Jurkat, Clone E6-1 (cell line): Measurements from ENCODE around the gene GDF11. TPM values are rescaled to one million over a fixed set of nuclear protein-coding genes. Genes with fewer than 3 reads are reported as not detected.
A peak's percentile ranks its signal among the peaks of the same experiment; 100 is the strongest.

ENCODE experiments used
- DNase-seq: peaks from one replicate; pipeline ENCODE4 v3.0.0-alpha.2; 2011; ENCODE audit warnings: low read depth, low spot score
- H3K4me3 ChIP-seq: 2 replicates; pipeline ENCODE4 v1.5.1; 2011; ENCODE audit warnings: mild to moderate bottlenecking, low read length, control low read depth, moderate library complexity
- polyA plus RNA-seq: library from polyadenylated mRNA; unstranded; fragments of >200 nt; gene quantifications from one replicate; pipeline ENCODE4 v1.2.1, GENCODE V29; 2012; ENCODE audit warnings: missing spikeins; ENCODE audit not compliant: insufficient read length, insufficient read depth

GDF11 gene
- 9.4 TPM for polyA plus RNA-seq

DNA sequence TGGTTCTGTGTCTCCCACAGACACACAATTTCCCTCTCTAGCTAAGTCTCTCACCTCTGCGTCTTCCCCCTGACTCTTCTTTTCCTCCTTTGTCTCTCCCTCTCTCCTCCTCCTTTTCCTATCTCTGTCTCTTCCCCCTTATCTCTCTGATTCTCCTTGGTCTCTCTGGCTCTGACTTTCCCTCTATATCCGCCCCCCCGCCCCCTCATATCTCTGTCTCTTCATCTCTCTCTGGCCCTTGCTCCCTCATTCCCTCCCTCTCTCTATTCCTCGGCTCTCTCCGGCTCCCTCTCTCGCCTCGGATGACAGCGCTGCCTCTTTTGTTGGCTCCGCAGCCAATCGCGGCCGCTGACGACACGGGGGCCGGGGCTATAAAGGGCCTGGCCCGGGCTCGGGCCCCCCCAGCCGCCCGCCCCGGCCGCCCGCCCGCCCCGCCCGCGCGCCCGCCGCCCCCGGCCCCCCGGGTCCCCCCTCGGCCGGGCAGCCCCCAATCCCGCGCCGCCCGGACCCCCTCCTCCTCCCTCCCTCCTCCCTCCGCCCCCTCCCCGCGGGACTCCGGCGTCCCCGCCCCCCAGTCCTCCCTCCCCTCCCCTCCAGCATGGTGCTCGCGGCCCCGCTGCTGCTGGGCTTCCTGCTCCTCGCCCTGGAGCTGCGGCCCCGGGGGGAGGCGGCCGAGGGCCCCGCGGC, at the start of gene GDF11:
Gene GDF11, plus strand, starts transcription at position 404 of the 687 bp plus-strand sequence. Its CDS starts 195 bp downstream, at position 599.
- peak within 1 kb of the TSS; percentile 77 for H3K4me3 ChIP-seq
- DNase-seq = no peak

DNA sequence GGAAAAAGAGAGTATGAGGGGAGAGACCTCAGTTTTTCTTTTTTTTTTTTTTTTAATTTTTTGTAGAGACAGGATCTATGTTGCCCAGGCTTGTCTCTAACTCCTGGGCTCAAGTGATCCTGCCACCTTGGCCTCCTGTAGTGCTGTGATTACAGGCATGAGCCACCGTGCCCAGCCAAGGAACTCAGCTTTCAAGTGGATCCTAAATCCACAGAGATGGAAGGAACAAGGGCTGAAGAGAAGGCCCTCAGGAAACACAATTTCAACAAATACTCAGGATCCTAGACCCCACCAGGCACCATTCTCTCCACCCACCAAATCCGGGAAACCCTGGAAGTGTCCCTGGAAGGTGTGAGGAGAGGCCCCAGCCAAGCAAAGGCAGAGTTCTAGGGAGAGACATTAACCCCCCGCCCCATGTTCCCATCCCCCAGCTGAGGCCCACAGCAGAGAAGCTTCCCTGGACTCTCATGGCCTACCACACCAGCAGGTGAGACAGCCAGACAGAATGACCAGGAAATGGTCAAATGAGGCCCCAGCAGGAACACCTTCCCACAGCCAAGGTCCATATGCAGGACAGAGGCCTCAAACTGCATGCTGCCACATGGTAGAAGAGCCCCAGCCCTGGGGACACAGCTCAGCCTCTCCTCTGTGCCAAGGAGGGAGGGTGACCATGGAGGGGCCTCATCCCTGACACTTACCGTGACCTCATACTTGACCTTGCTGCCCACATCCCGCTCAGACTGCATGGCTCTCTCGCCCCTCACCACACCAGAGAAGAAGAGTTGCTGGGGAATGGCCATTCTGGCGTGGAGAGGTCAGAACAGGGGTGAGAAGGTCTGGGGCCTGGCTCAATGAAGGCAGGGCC, 49.4 kb upstream of the GDF11 start:
- no peak overlapping the region for H3K4me3 ChIP-seq
- no peak for DNase-seq

DNA sequence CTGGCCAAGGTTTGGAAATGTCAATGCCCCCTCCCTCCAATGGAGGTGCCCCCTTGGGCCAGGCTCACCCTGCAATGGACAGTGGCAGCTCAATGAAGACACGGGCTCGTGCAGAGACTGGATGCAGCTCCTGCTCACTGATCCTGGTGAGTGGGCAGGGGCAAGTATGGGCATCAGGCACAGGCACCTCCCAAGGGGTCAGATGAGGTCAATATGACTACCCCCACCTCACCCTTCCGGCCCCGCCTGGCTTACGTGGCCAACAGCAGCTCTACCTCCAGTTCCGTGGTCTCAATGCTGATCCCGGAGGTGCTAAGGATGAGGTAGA, 48.8 kb upstream of the GDF11 start:
- H3K4me3 ChIP-seq = no peak overlapping the region
- no peak for DNase-seq

DNA sequence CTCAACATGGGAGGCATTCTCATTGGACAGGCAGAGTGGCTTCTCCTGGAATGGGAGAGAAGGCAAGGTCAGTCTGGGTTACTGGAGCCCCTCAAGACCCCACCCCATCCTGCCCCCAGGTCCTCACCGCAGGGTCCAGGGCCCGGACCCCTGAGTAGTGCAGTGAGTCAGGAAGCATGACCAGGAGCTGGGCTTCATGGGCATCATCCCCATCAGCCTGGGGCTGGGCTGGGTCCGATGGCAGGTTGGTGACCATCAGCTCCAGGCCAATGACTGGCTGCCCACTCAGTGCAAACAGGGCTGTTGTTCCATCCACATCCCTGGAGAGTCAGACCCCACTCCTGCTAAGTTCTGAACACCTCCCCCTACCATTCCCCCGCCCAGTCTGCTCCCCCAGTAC, 48.3 kb upstream of the GDF11 start:
- no peak for DNase-seq
- H3K4me3 ChIP-seq = no peak overlapping the region

DNA sequence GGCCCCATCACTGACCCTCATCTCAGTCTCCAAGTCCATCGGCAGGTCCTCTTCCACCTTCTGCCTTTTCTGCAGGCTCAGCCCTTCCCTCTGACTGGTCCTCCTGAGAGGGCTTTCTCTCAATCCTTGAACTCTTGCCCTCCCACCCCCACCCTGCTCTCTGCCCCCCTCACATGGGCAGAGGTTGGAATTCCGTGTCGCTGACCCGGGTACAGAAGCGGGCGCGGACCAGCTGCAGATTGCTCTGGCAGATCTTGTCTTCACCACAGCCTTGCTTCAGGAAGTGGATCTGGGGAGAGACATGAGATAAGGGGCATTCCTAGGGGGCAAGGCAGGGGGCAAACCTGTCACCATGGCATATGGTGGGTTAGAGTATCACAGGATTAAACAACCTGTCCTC, 47.6 kb upstream of the GDF11 start:
- no peak for DNase-seq
- no peak overlapping the region for H3K4me3 ChIP-seq

DNA sequence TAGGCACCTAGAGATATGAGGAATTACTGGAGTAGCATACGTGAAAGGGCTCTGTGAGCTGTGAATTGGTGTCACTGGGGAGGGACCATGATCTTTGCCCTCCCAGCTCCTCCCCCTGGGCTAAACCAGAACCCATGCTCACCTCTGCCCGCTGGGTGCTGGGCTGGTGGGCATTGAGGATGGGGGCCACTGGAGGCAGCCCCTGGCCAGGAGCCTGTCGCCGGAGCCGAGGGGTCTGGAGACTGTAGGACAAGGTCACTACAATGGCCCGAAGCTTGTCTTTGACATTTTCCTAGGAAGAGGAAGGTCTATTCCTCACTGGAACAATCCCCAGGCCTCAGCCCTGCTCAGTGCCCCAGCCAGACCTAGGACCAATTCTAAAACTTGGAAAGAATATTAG, 46.8 kb upstream of the GDF11 start:
- no peak for DNase-seq
- H3K4me3 ChIP-seq = no peak overlapping the region

DNA sequence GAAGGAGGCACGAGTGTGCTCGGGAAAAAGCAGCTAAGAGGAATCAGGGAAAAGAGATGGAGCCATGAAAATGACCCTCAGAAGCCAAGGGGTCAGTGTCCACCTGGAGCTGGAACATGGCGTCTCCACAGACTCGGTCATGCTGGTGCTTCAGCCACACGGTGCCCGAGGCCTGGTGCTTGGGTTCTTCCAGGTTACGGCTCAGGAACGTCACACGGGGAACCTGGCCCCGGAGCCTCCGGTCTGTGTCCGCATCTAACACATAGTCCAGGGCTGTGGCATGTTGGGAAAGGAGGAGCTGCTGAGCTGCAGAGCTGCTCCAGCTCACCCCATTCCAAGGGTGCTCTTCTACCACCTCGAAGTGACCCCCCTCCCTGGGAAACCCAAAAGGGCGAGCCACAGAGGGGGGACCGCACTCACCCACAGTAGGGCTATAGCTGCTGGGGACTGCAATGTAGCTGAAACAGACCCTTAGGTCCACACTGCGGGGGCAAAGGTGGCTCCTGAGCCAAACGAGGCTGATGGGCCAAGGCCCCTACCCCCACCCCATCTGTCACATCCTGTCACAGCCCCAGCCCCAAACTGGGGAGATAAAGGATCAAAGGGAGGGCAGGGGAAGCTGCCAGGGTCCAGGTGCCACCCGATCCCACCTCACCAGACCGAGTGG, 46.0 kb upstream of the GDF11 start:
- H3K4me3 ChIP-seq = no peak overlapping the region
- no peak for DNase-seq

DNA sequence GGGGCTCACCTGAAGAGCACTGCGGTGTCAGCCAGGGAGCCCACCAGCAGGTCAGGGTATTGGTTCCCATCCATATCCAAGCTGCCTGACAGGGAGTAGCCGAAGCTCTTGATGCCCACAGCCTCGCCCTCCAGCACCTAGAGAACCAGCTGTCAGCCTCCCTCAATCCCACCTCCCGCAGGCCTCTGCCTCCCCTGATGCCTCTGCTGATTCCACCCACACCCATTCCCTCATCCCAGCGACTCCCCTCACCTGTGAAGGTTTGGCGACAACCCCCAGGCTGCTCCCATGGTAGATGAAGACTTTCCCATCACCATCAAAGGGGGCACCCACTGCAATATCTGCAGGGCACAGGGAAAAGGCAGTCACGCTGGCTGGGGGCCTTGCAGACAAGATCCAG, 45.2 kb upstream of the GDF11 start:
- DNase-seq = no peak
- no peak overlapping the region for H3K4me3 ChIP-seq

DNA sequence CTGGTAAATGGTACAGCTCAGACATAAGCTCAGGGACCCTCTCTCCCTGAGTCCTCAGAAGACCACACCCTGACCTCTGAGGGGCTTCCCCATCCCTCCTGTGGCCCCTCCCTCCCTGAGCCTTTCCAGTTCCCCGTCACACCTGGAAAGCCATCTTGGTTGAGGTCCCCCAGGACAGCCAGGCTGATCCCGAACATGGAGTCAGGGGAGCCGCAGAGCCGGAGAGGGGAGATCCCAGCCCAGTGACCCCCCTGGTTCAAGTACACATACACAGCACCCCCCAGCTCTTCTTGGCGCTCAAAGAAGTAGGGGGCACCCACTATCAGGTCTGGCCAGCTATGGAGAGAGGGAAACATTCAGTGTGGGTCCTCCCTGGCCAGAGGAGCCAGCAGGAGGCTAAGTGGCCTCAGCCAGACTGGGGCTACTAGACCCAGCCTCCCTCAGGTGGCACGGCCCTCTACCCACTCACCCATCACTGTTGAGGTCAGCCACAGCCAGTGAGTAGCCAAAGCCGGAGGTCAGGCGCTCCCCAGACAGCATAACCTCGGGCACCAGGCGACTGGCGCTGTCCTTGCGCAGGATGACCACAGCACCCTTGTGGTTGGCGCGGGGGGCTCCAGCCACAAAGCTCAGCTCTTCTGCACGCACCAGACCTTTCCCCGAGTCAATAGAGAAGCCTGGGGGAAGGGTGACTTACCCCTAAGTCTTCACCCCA, 44.5 kb upstream of the GDF11 start:
- no peak overlapping the region for H3K4me3 ChIP-seq
- no peak for DNase-seq

DNA sequence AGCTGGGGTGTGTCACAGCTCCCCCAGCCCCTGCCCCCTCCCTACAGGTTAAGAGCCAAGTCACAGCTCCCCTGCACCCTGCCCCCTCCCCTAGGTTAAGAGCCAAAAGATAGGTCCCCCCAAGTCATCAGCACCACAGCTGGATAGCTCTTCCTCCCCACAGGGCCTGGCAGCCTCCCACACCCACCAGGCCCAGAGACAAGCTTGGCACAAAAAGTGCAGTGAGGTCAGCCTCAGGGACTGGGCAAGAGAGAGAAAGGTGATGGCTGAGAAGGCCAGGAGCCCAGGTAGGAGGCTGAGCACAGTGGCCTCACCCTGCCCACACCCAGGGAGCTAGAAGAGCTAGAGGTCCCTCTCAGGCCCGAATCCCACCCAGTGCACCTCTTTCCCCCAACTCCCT, 44.0 kb upstream of the GDF11 start:
- H3K4me3 ChIP-seq = no peak overlapping the region
- DNase-seq = no peak

DNA sequence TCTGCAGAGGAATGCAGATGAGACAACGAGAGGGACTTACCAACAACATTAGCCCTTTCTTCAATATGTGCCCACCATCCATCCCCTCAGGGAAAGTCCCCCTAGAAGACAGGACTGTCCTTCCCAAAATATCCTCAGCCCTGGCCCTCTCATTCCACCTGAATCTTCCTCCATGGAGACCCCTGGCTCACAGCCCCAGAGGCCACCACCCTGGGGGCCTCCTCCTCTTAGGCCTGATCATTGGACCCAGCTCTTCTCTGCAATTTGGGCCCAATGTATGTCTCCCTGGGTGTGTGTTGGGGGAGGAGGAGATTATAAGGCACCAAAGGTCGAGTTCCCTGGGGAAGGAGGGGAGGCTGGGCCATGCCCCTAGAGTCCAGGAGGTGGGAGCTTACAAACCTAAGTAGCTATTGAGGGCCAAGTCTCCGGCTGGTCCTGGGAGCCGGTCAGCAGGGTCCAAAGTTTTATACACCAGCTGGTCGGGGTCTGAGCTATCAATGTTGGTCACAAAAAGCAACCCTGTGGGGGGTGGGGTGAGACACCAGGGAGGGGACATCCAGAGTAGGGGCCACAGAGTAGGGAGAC, 43.4 kb upstream of the GDF11 start:
- H3K4me3 ChIP-seq = no peak overlapping the region
- no peak for DNase-seq

DNA sequence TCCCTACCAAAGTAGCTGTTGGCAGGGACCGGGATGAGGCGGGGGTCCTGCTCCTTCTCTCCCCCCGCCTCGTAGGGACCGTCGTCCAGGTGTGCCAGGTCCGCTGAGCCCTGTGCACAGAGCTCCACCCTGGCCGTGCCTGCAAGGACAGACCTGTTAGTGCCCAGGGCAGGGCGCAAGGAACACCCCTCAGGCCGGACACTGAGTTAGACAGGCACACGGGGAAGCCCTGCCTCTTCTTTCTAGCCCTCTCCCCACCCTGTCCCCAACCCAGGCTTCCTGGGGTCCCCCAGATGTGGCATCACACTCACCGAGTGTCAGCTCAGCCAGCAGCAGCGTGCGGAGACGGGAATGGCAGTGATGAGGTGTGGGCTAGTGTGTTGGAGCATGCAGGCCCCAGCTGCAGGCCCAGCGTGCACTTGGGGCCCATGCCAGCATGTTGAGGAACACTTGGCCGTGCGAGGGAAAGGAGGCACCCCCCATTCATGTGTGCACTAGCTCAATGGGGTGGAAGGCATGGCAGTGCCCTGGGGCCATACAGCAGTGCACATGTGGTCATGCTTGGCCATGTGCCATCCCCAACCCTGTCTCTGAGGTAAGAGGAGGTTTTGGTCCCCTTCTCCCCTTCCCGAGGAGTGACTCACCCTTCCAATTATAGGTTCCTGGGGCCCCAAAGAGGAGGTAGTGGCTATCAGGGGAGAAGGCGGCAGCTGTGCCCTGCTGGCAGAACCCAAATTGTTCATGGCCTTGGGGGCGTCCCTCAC, 42.5 kb upstream of the GDF11 start:
- no peak for DNase-seq
- no peak overlapping the region for H3K4me3 ChIP-seq

DNA sequence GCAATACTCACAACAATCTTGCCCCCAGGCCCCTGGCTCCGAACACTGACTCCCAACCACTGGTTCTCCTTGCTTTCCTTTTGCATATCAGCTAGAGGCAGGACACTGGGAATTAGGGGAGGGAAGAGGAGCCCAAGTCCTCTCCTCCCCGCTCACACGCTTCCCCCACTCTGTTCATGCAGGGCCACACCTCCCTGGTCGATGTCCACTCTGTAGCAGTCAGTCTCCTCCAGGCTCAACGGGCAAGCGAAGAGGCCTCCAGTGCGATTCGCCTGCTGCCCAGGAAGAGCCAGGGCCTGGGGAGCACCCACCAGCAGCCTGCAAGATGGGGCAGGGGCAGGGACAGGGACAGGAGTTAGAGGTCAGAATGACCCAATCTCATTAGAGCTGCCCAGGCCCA, 40.1 kb upstream of the GDF11 start:
- H3K4me3 ChIP-seq = no peak overlapping the region
- DNase-seq = no peak

DNA sequence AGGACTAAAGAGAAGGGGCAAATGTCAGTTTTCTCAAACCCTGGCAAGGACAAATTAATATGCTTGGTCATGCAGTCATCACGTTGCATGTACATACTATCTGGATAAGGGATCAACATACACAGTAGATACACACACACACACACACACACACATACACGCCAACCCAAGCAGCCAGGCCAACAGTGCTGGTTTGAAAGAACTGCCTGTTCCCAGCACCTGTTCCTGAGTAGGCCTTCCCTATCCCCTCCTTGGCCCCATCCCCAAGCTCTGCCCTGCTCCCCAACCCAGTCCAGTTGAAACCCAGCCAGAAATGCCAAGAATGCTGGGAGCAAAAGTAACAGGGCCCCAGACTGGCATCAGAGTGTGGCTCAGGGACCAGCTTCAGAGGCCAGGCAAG, 39.6 kb upstream of the GDF11 start:
- no peak overlapping the region for H3K4me3 ChIP-seq
- no peak for DNase-seq

DNA sequence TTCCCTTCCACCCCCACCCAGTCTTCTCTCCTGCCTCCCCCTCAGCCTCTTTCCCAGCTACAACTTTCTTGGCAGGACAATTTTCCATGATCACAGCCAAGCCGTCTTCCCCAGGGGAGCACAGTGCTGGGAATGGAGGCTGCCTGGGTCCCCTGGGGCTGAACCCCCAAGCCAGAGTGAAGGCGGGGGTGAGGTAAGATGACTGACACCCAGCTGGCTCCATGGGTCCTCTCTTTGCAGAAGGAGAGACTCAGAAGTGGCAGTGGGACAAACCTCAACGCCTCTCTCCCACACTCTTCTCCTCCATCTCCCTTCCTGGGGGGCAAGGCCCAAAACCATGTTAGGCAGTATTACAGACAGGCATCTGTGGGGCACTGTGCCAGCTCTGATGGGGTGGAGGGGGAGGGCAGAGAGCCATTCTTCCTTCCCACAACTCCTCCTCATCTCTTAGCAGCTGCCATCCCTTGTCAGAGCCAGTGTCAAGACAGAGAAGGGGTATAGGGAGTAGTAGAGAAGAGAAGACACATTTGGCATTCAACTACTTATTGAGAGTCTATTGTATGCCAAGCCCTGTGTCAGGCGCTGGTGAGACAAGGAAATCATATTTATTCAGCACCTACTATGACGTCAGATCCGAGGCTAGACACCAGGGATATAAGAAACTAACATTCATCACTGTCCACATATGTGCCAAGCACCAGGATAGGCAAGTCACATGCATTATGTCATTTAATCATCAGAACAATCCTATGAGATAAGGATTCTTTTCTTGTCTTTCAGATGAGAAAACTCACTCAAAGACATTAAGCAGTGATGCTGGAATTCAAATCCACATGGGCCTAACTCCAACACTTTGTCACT, 38.8 kb upstream of the GDF11 start:
- DNase-seq = no peak
- no peak overlapping the region for H3K4me3 ChIP-seq

DNA sequence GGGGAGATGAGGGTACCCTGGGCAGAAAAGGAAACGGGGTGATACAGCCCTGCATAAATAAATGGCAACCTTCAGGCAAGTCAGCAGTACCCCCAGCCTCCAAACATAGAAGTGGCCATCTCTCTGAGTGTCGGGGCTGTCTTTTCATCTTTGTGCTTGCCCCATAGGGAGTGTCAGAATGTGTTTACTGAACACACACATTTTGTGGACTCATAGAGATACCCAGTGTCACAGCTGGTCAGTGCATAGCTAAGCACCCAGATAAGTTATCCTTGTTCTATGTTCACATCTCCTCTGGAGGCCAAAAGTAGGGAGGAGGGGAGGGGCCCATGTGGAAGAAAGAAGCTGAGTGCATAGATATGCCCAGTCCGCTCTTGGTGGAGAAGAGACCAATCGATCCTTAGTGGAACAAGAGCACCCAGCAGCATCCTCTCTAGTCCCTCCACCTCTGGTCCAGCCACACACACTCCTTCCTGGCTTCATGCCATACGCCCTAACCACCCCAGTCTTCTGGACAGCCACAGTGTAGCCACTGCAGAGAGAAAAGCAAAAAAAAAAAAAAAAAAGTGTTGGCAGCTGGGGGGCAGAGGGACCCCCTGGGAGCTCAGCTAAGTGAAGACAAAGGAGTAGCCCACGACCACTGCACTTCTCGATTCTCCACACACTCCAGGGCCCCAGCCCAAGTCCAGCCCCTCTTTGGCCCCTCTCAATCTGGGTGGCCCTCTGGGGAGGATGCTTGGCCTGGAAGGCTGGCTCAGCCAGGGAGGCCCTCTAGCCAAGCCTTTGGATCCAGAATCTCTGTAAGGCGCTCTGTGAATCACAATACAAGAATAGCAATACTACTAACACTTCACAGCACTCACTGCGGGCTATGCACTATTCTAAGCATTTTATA, 37.9 kb upstream of the GDF11 start:
- no peak overlapping the region for H3K4me3 ChIP-seq
- DNase-seq = no peak
